Muscle layer of colon (tissue), 2 donors: ENCODE data around the gene DOCK4.

ENCODE experiments used
- H3K27ac ChIP-seq: one replicate; pipeline ENCODE4 v1.7.0; 2013; ENCODE audit warnings: low read depth, mild to moderate bottlenecking, low read length, moderate library complexity
- H3K27me3 ChIP-seq, 2 donors: one replicate each; pipeline ENCODE4 v1.7.0; 2013; ENCODE audit warnings: low read length in 2 of 2, mild to moderate bottlenecking in 2 of 2; ENCODE audit not compliant: insufficient read depth in 2 of 2, control insufficient read depth in 1 of 2
- H3K36me3 ChIP-seq: one replicate; pipeline ENCODE4 v1.7.0; 2013; ENCODE audit warnings: mild to moderate bottlenecking, low read length; ENCODE audit not compliant: insufficient read depth
- H3K4me1 ChIP-seq: one replicate; pipeline ENCODE4 v1.7.0; 2013; ENCODE audit warnings: mild to moderate bottlenecking, low read length; ENCODE audit not compliant: insufficient read depth
- H3K4me3 ChIP-seq, 2 donors: one replicate each; pipeline ENCODE4 v1.7.0; 2013; ENCODE audit warnings: low read length in 2 of 2, low read depth in 1 of 2, mild to moderate bottlenecking in 1 of 2, moderate library complexity in 1 of 2
- H3K9ac ChIP-seq: one replicate; pipeline ENCODE4 v1.7.0; 2013; ENCODE audit warnings: low read length
- H3K9me3 ChIP-seq: one replicate; pipeline ENCODE4 v1.7.0; 2013; ENCODE audit warnings: mild to moderate bottlenecking, low read length
- donor health status: abdominal sarcoma.
- donor health status: Adenocarcinoma of cecum.

Gene DOCK4

DNA sequence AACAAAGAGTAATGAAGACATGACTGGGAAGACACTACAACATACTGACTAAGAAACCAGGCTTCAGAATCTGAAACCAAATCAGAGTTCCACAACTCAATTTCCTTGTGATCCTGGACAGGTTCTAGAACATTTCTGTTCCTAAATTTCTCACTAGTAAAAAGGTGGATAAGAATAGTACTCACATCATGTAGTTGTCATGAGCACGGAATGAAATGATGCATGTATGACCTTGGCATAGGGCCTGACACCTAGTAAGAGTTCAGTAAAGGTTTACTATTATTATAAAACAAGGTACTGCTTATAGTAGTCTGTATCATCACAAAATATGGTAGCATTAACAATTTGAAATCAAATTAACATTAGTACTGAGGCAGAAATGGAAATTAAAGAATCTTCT lies 19.9 kb downstream of the DOCK4 start:
- H3K36me3 ChIP-seq = no peaks in the 10 kb centered on the region
- H3K4me3 ChIP-seq = no peak overlapping the region
- H3K9ac ChIP-seq = no peak overlapping the region
- peaks cover 26% of the 10 kb centered on the region for H3K4me1 ChIP-seq
- H3K9me3 ChIP-seq = no peaks in the 10 kb centered on the region
- H3K27ac ChIP-seq = no peak overlapping the region
- no peaks in the 10 kb centered on the region for H3K27me3 ChIP-seq

GRCh38 chr7:112185005-112185834 lies 21.0 kb downstream of the DOCK4 start:
- peaks cover 31% of the 10 kb centered on the region for H3K4me1 ChIP-seq
- H3K9me3 ChIP-seq = no peaks in the 10 kb centered on the region
- H3K27me3 ChIP-seq = no peaks in the 10 kb centered on the region
- no peak overlapping the region for H3K4me3 ChIP-seq
- H3K9ac ChIP-seq = no peak overlapping the region
- H3K36me3 ChIP-seq = no peaks in the 10 kb centered on the region
- H3K27ac ChIP-seq = no peak overlapping the region

DNA sequence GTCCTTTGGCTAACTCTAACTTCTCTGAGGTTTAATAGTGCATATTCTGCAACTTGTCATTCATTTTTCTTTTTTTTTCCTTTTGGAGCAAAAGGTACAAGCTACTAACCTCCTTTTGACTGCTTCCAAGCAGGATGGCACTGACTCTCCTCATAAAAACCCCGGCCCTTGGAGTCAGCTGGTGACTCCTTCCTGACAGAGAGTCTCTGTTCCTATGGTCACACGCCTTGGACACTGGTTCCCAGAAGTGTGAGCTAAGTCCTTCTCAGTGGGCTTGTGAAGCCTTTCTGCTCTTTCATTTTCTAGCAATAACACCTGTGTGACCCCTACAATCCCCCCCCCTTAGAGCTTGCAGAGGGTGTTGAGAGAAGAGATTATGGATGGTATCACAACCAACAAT lies 21.7 kb downstream of the DOCK4 start:
- peaks cover 31% of the 10 kb centered on the region for H3K4me1 ChIP-seq
- no peak overlapping the region for H3K9ac ChIP-seq
- H3K27ac ChIP-seq = no peak overlapping the region
- H3K9me3 ChIP-seq = no peaks in the 10 kb centered on the region
- H3K36me3 ChIP-seq = no peaks in the 10 kb centered on the region
- no peaks in the 10 kb centered on the region for H3K27me3 ChIP-seq
- H3K4me3 ChIP-seq = no peak overlapping the region

- no peak overlapping the region for H3K27ac ChIP-seq
- no peak overlapping the region for H3K9ac ChIP-seq
- no peak overlapping the region for H3K4me3 ChIP-seq
Measured at GRCh38 chr7:112183266-112183665, 22.9 kb downstream of the DOCK4 start.

DNA sequence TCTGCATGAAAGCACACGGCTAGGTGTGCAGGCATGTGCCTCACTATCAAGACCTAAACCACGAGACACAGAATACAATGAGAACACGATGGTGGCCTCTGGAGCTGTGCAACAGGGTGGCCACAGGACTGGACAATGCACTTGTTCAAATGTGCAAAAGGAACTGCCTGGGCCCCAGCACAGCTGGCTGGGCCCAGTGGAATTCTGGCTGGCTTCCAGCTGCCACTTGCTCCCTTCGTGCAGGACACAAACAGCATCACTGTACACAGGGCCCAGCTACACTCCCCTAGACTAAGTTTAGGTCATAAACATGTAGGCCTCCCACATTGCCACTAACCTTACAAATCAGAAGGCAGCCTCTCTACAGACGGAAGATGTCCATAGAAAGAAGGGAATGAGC lies 23.4 kb downstream of the DOCK4 start:
- no peaks in the 10 kb centered on the region for H3K36me3 ChIP-seq
- peaks cover 31% of the 10 kb centered on the region for H3K4me1 ChIP-seq
- H3K27ac ChIP-seq = no peak overlapping the region
- no peaks in the 10 kb centered on the region for H3K27me3 ChIP-seq
- H3K9ac ChIP-seq = no peak overlapping the region
- H3K4me3 ChIP-seq = no peak overlapping the region
- H3K9me3 ChIP-seq = no peaks in the 10 kb centered on the region

More at GRCh38 chr7:112183266-112183665, 22.9 kb downstream of the DOCK4 start:
- no peaks in the 10 kb centered on the region for H3K36me3 ChIP-seq
- peaks cover 31% of the 10 kb centered on the region for H3K4me1 ChIP-seq
- no peaks in the 10 kb centered on the region for H3K27me3 ChIP-seq
- H3K9me3 ChIP-seq = no peaks in the 10 kb centered on the region

GRCh38 chr7:112180223-112180622 lies 26.0 kb downstream of the DOCK4 start:
- Histone ChIP-seq H3K9ac (no peak overlapping the region), H3K27ac (no peak overlapping the region), H3K4me1 (peaks cover 23% of the 10 kb centered on the region), H3K27me3 (no peaks in the 10 kb centered on the region), H3K9me3 (no peaks in the 10 kb centered on the region), H3K4me3 (peak overlapping the region in 1 of 2 donors; percentile 8), H3K36me3 (no peaks in the 10 kb centered on the region)

GRCh38 chr7:112176693-112177415 lies 29.3 kb downstream of the DOCK4 start:
- Histone ChIP-seq H3K9ac (no peak overlapping the region), H3K27ac (no peak overlapping the region), H3K27me3 (no peaks in the 10 kb centered on the region), H3K4me3 (no peak overlapping the region), H3K9me3 (no peaks in the 10 kb centered on the region), H3K4me1 (peaks cover 15% of the 10 kb centered on the region), H3K36me3 (no peaks in the 10 kb centered on the region)

GRCh38 chr7:112176241-112176640 lies 30.0 kb downstream of the DOCK4 start:
- Histone ChIP-seq H3K4me1 (peaks cover 15% of the 10 kb centered on the region), H3K27ac (no peak overlapping the region), H3K36me3 (no peaks in the 10 kb centered on the region), H3K9me3 (no peaks in the 10 kb centered on the region), H3K27me3 (no peaks in the 10 kb centered on the region), H3K9ac (no peak overlapping the region), H3K4me3 (no peak overlapping the region)

GRCh38 chr7:112174192-112174591 lies 32.0 kb downstream of the DOCK4 start:
- Histone ChIP-seq H3K27me3 (no peaks in the 10 kb centered on the region), H3K9me3 (no peaks in the 10 kb centered on the region), H3K4me3 (no peak overlapping the region), H3K4me1 (peaks cover 10% of the 10 kb centered on the region), H3K27ac (no peak overlapping the region), H3K36me3 (no peaks in the 10 kb centered on the region), H3K9ac (no peak overlapping the region)

- Histone ChIP-seq H3K4me1 (peaks cover 10% of the 10 kb centered on the region), H3K27me3 (no peaks in the 10 kb centered on the region), H3K4me3 (no peak overlapping the region), H3K9ac (no peak overlapping the region), H3K9me3 (no peaks in the 10 kb centered on the region), H3K27ac (no peak overlapping the region), H3K36me3 (no peaks in the 10 kb centered on the region)
Measured at GRCh38 chr7:112173568-112173905, 32.7 kb downstream of the DOCK4 start.

DNA sequence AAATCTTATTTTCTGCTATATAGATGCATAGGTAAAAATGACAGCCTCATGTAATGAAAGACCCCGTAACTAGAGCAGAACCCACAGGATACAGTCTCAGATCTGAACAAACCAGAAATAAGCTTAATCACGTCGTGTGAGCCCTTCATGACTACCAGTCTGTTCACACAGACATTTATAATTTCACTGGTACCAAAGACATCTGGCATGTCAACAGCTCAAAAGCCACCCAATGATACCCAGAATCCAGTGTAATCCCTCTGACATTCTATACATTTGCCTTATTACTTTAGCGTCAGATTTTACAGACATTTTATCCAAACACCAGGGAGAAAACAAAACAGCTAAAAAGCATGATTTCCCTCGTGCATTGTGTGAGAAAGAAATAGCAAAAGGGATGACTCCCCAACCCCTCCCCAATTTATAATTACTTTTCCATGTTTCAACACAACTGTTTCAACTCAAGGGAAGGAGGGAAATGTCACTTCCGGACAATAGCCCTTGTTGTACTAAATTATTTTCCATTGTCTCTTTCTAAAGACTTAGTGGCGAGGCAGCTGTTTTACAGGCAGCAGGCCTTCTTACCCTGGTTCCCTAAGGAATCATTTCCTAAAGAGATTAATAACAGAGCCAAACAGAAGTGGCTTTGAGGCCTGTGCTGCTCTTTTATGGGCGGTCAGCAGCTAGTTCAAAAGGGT lies 33.2 kb downstream of the DOCK4 start:
- no peaks in the 10 kb centered on the region for H3K9me3 ChIP-seq
- no peak overlapping the region for H3K9ac ChIP-seq
- H3K4me1 ChIP-seq = peaks cover 10% of the 10 kb centered on the region
- no peaks in the 10 kb centered on the region for H3K36me3 ChIP-seq
- H3K27me3 ChIP-seq = no peaks in the 10 kb centered on the region
- H3K4me3 ChIP-seq = no peak overlapping the region
- H3K27ac ChIP-seq = no peak overlapping the region
